DOHH2 (cell line): ENCODE data around the gene EHD3.

ENCODE experiments used
- H3F3A ChIP-seq: fragments of 200-600 bp; sonication (generic), shearing (Covaris generic); 2 replicates; pipeline ENCODE4 v1.6.0; 2016; ENCODE audit warnings: antibody characterized with exemption, mild to moderate bottlenecking; ENCODE audit not compliant: control insufficient read depth, insufficient read depth
- H3K27ac ChIP-seq: fragments of 200-600 bp; sonication (generic); 2 replicates; pipeline ENCODE4 v1.5.1; 2014; ENCODE audit warnings: low read depth, mild to moderate bottlenecking, low read length, moderate library complexity
- H3K27me3 ChIP-seq: fragments of 200-600 bp; sonication (generic); 2 replicates; pipeline ENCODE4 v1.6.1; 2014; ENCODE audit warnings: mild to moderate bottlenecking, low read length, mixed read lengths; ENCODE audit not compliant: control insufficient read depth
- H3K36me3 ChIP-seq: fragments of 200-600 bp; sonication (generic); 2 replicates; pipeline ENCODE4 v1.6.1; 2014; ENCODE audit warnings: mild to moderate bottlenecking, low read length, moderate library complexity, mixed read lengths; ENCODE audit not compliant: control insufficient read depth
- H3K4me1 ChIP-seq: fragments of 200-600 bp; sonication (generic); 2 replicates; pipeline ENCODE4 v1.6.1; 2014; ENCODE audit warnings: mild to moderate bottlenecking, low read length, mixed read lengths; ENCODE audit not compliant: control insufficient read depth
- H3K4me2 ChIP-seq: fragments of 200-600 bp; sonication (generic); 2 replicates; pipeline ENCODE4 v1.6.0; 2014; ENCODE audit warnings: mild to moderate bottlenecking, low read length, moderate library complexity
- H3K4me3 ChIP-seq: fragments of 200-600 bp; sonication (generic); 2 replicates; pipeline ENCODE4 v1.5.1; 2014; ENCODE audit warnings: mild to moderate bottlenecking, low read length, mixed read lengths
- H3K79me2 ChIP-seq: fragments of 200-600 bp; sonication (generic); 2 replicates; pipeline ENCODE4 v1.6.1; 2014; ENCODE audit warnings: mild to moderate bottlenecking, low read length, mixed read lengths; ENCODE audit not compliant: control insufficient read depth
- H3K9me2 ChIP-seq: fragments of 200-600 bp; sonication (generic); replicated peaks from 2 replicates; pipeline ENCODE4 v1.6.1; 2014; ENCODE audit warnings: mild to moderate bottlenecking, low read length, mixed read lengths; ENCODE audit not compliant: control insufficient read depth
- H3K9me3 ChIP-seq: fragments of 200-600 bp; sonication (generic); 2 replicates; pipeline ENCODE4 v1.6.1; 2014; ENCODE audit warnings: antibody characterized with exemption, low read length, mixed read lengths; ENCODE audit not compliant: control insufficient read depth, insufficient read depth
- H4K20me1 ChIP-seq: fragments of 200-600 bp; sonication (generic); 2 replicates; pipeline ENCODE4 v1.6.0; 2014; ENCODE audit warnings: low read depth, mild to moderate bottlenecking, antibody characterized with exemption, low read length, moderate library complexity; ENCODE audit not compliant: control insufficient read depth, insufficient read depth
- CTCF ChIP-seq: fragments of 200-600 bp; sonication (generic); IDR thresholded peaks from one replicate; pipeline ENCODE4 v1.5.1; 2014; ENCODE audit warnings: antibody characterized with exemption, mild to moderate bottlenecking, low read depth, low read length; ENCODE audit not compliant: poor library complexity, severe bottlenecking
- EZH2phosphoT487 ChIP-seq: fragments of 200-600 bp; sonication (generic); IDR thresholded peaks from 2 replicates; pipeline ENCODE4 v1.6.1; 2017; ENCODE audit warnings: borderline replicate concordance, mild to moderate bottlenecking, antibody characterized with exemption, low read length, moderate library complexity, mixed read lengths

Gene EHD3

GRCh38 chr2:31274401-31275075, 40.6 kb downstream of the EHD3 start:
- H3F3A ChIP-seq = no peaks in the 10 kb centered on the region
- no peaks in the 10 kb centered on the region for H4K20me1 ChIP-seq
- no peaks in the 10 kb centered on the region for H3K27me3 ChIP-seq
- no peak overlapping the region for H3K4me3 ChIP-seq
- H3K36me3 ChIP-seq = no peaks in the 10 kb centered on the region
- TF ChIP-seq CTCF (no peak), EZH2phosphoT487 (no peak)
- no peak overlapping the region for H3K4me2 ChIP-seq
- H3K79me2 ChIP-seq = no peaks in the 10 kb centered on the region
- no peaks in the 10 kb centered on the region for H3K4me1 ChIP-seq
- no peak overlapping the region for H3K27ac ChIP-seq
- H3K9me2 ChIP-seq = no peaks in the 10 kb centered on the region
- no peaks in the 10 kb centered on the region for H3K9me3 ChIP-seq

- Histone ChIP-seq H3K36me3 (no peaks in the 10 kb centered on the region), H3K9me2 (no peaks in the 10 kb centered on the region), H3K4me2 (no peak overlapping the region), H3F3A (no peaks in the 10 kb centered on the region), H3K79me2 (no peaks in the 10 kb centered on the region), H3K4me3 (no peak overlapping the region), H4K20me1 (no peaks in the 10 kb centered on the region), H3K9me3 (no peaks in the 10 kb centered on the region), H3K27me3 (no peaks in the 10 kb centered on the region), H3K27ac (no peak overlapping the region), H3K4me1 (no peaks in the 10 kb centered on the region)
- TF ChIP-seq EZH2phosphoT487 = no peak
- no peak for TF ChIP-seq CTCF
Observed at GRCh38 chr2:31275976-31276375, 42.0 kb downstream of the EHD3 start.

- no peaks in the 10 kb centered on the region for H3F3A ChIP-seq
- H3K4me2 ChIP-seq = no peak overlapping the region
- no peaks in the 10 kb centered on the region for H3K79me2 ChIP-seq
- no peak overlapping the region for H3K4me3 ChIP-seq
- no peaks in the 10 kb centered on the region for H3K4me1 ChIP-seq
- no peaks in the 10 kb centered on the region for H3K9me2 ChIP-seq
- no peaks in the 10 kb centered on the region for H4K20me1 ChIP-seq
- no peaks in the 10 kb centered on the region for H3K27me3 ChIP-seq
- no peaks in the 10 kb centered on the region for H3K36me3 ChIP-seq
- no peak overlapping the region for H3K27ac ChIP-seq
- H3K9me3 ChIP-seq = no peaks in the 10 kb centered on the region
- TF ChIP-seq CTCF = no peak
- TF ChIP-seq EZH2phosphoT487 = no peak
Observed at GRCh38 chr2:31277621-31278020, 43.7 kb downstream of the EHD3 start.
